Loucy (cell line): ENCODE data around the gene SPC24.

ENCODE experiments used
- EZH2phosphoT487 ChIP-seq: fragments of 200-600 bp; IDR thresholded peaks from 2 replicates; pipeline ENCODE4 v1.6.1; 2018; ENCODE audit warnings: antibody characterized with exemption, mild to moderate bottlenecking, moderate library complexity, borderline replicate concordance
- TF ChIP-seq, protein P1 (sequence below): fragments of 200-600 bp; sonication (generic); conservative IDR thresholded peaks from 2 replicates; pipeline ENCODE4 v1.5.1; 2014; ENCODE audit warnings: mild to moderate bottlenecking, antibody characterized with exemption, low read length

DNA sequence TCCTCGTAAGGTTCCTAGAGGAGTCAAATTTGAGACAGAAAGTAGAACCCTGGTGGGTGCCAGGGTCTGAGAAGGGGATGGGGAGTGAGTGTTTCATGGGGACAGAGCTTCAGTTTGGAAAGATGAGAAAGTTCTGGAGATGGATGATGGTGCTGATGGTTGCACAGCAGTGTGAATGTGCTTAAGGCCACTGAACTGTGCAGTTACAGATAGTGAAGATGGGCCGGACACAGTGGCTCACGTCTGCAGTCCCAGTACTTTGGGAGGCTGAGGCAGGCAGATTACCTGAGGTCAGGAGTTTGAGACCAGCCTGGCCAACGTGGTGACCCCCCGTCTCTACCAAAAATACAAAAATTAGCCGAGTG lies 917 bp downstream of the SPC24 start:
- TF ChIP-seq, protein P1, sequence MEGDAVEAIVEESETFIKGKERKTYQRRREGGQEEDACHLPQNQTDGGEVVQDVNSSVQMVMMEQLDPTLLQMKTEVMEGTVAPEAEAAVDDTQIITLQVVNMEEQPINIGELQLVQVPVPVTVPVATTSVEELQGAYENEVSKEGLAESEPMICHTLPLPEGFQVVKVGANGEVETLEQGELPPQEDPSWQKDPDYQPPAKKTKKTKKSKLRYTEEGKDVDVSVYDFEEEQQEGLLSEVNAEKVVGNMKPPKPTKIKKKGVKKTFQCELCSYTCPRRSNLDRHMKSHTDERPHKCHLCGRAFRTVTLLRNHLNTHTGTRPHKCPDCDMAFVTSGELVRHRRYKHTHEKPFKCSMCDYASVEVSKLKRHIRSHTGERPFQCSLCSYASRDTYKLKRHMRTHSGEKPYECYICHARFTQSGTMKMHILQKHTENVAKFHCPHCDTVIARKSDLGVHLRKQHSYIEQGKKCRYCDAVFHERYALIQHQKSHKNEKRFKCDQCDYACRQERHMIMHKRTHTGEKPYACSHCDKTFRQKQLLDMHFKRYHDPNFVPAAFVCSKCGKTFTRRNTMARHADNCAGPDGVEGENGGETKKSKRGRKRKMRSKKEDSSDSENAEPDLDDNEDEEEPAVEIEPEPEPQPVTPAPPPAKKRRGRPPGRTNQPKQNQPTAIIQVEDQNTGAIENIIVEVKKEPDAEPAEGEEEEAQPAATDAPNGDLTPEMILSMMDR = no peak
- TF ChIP-seq EZH2phosphoT487 = no peak
